HepG2 (cell line): Measurements from ENCODE around the gene PLXNB2. TPM values are rescaled to one million over a fixed set of nuclear protein-coding genes. Genes with fewer than 3 reads are reported as not detected.
A peak's percentile ranks its signal among the peaks of the same experiment; 100 is the strongest.

Source experiments
- CBFB ChIP-seq: sonication (generic); formaldehyde crosslinking; IDR thresholded peaks from 2 replicates; pipeline ENCODE4 v1.4.0; 2020; ENCODE audit warnings: missing genetic modification reagents
- DMAP1 ChIP-seq: IDR thresholded peaks from 2 replicates; pipeline ENCODE4 v1.6.1; 2016
- MAFF ChIP-seq: IDR thresholded peaks from 2 replicates; pipeline ENCODE4 v1.6.1; 2011; ENCODE audit warnings: low read depth, low read length, improper control_type of control experiment
- MIXL1 ChIP-seq: IDR thresholded peaks from 2 replicates; pipeline ENCODE4 v1.6.1; 2016
- MLX ChIP-seq: IDR thresholded peaks from 2 replicates; pipeline ENCODE4 v1.6.1; 2016
- NAIF1 ChIP-seq: sonication (generic); formaldehyde crosslinking; IDR thresholded peaks from 2 replicates; pipeline ENCODE4 v1.5.0; 2020; ENCODE audit warnings: mild to moderate bottlenecking, missing genetic modification reagents, borderline replicate concordance
- NR2F1 ChIP-seq, 2 experiments: fragments of 450-650 bp in 1 of 2; formaldehyde crosslinking in 1 of 2; IDR thresholded peaks; 2 replicates each; pipeline versions ENCODE4 v1.5.0 to v1.6.1; 2016 to 2020; ENCODE audit warnings: mild to moderate bottlenecking in 1 of 2, missing compliant biosample characterization in 1 of 2, missing genetic modification reagents in 1 of 2, moderate library complexity in 1 of 2
- PCBP2 ChIP-seq: fragments of 200-400 bp; formaldehyde crosslinking; optimal IDR thresholded peaks from 2 replicates; pipeline ENCODE3; 2018; ENCODE audit warnings: low read length, low read depth; ENCODE audit not compliant: poor library complexity, severe bottlenecking
- THAP8 ChIP-seq: sonication (generic); formaldehyde crosslinking; IDR thresholded peaks from 2 replicates; pipeline ENCODE4 v1.5.1; 2020; ENCODE audit warnings: missing genetic modification reagents, mild to moderate bottlenecking, borderline replicate concordance
- ZNF136 ChIP-seq: sonication (generic); formaldehyde crosslinking; IDR thresholded peaks from 2 replicates; pipeline ENCODE4 v1.8.1; 2022; ENCODE audit warnings: low read depth, mild to moderate bottlenecking, moderate library complexity, missing genetic modification reagents
- ZNF251 ChIP-seq: sonication (generic); formaldehyde crosslinking; IDR thresholded peaks from 2 replicates; pipeline ENCODE4 v1.9.0; 2021; ENCODE audit warnings: mild to moderate bottlenecking, missing genetic modification reagents
- ZNF292 ChIP-seq: sonication (generic); formaldehyde crosslinking; IDR thresholded peaks from 2 replicates; pipeline ENCODE4 v1.8.1; 2022; ENCODE audit warnings: mild to moderate bottlenecking, low read depth, missing genetic modification reagents, borderline replicate concordance
- ZNF318 ChIP-seq: sonication (generic); formaldehyde crosslinking; IDR thresholded peaks from 2 replicates; pipeline ENCODE4 v1.4.0; 2020; ENCODE audit warnings: mild to moderate bottlenecking, missing genetic modification reagents
- ZNF484 ChIP-seq: sonication (generic); formaldehyde crosslinking; IDR thresholded peaks from 2 replicates; pipeline ENCODE4 v1.5.1; 2020; ENCODE audit warnings: mild to moderate bottlenecking, low read depth, missing genetic modification reagents, borderline replicate concordance
- ZNF660 ChIP-seq: sonication (generic); formaldehyde crosslinking; IDR thresholded peaks from 2 replicates; pipeline ENCODE4 v1.5.1; 2020; ENCODE audit warnings: mild to moderate bottlenecking, low read depth, missing genetic modification reagents, borderline replicate concordance
- polyA plus RNA-seq, 8 experiments: library from polyadenylated mRNA; depleted of rRNA in 3 of 8; stranded (reverse) in 7 of 8; unstranded in 1 of 8; fragments of >200 nt; fragmentation: Illumina TruSeq in 4 of 8; extraction: Trizol in 4 of 8; gene quantifications; 2 replicates each; pipeline versions ENCODE4 v1.2.1 to v1.2.3, GENCODE V29; 2011 to 2016; ENCODE audit warnings: low read depth in 4 of 8, missing spikeins in 1 of 8, mixed read lengths in 1 of 8; ENCODE audit not compliant: insufficient read depth in 1 of 8
- total RNA-seq, 5 experiments: library from RNA; depleted of rRNA; stranded (reverse); fragments of >200 nt; fragmentation: Illumina TruSeq; extraction: Trizol; gene quantifications; 2 replicates each; pipeline ENCODE4 v1.2.3, GENCODE V29; 2016; ENCODE audit warnings: low read depth in 1 of 5

PLXNB2 gene
- total and polyA plus RNA-seq, 2 of the 13 experiments (the other 11 are each of a cell fraction or from before 2014, with no cell fraction given): 32.6 to 68.9 TPM

GRCh38 chr22:50341977-50342650 is 34.7 kb upstream of the PLXNB2 start (continued):
- no peak for TF ChIP-seq ZNF318
- no peak for TF ChIP-seq NAIF1
- 0 out of 2 replicates have a peak, but pooled peaks have one; percentile 32 for TF ChIP-seq ZNF136 (CRISPR knock-in tag)
- TF ChIP-seq ZNF292: no peak
- TF ChIP-seq MAFF: no peak
- TF ChIP-seq CBFB (CRISPR knock-in tag): no peak
- TF ChIP-seq ZNF484: no peak
- no peak for TF ChIP-seq NR2F1 (CRISPR knock-in tag; IDR thresholded peaks at IDR 0.05)
- TF ChIP-seq ZNF251 (CRISPR knock-in tag): no peak
- TF ChIP-seq MIXL1: no peak
- TF ChIP-seq THAP8 (CRISPR knock-in tag): no peak
- TF ChIP-seq ZNF660 (CRISPR knock-in tag): no peak
- no peak for TF ChIP-seq PCBP2
- TF ChIP-seq DMAP1: peak; percentile 56; the same call in 1 of the 2 replicates
- no peak for TF ChIP-seq MLX (CRISPR knock-in tag)
